IMR-90 (cell line): ENCODE data around the gene MPP4. TPM values are rescaled to one million over a fixed set of nuclear protein-coding genes. Genes with fewer than 3 reads are reported as not detected.

Experiments used
- ATAC-seq: fragments of 200-7000 bp; cut with Tn5 transposase; 2 replicates; pipeline ENCODE4 v1.9.1; 2020; ENCODE audit warnings: low read depth, mild to moderate bottlenecking, moderate library complexity
- BruUV-seq: library from RNA; stranded (reverse); fragments of 400-500 nt; replicated peaks from 2 replicates; lab custom pipeline; 2021; lab: Mats Ljungman, UMichigan
- CTCF ChIA-PET: fragments of 300-600 bp; formaldehyde crosslinking; extraction: SDS; loops from one replicate; lab custom pipeline; 2021; ENCODE audit warnings: antibody characterized with exemption; lab: Yijun Ruan, JAX
- POLR2A ChIA-PET: fragments of 300-600 bp; sonication (Branson Sonifier 250); formaldehyde crosslinking; loops from one replicate; lab custom pipeline; 2022; ENCODE audit warnings: antibody characterized with exemption; ENCODE audit not compliant: unreplicated experiment; lab: Charles Lee
- DNase-seq: peaks from one replicate; pipeline ENCODE4 v3.0.0; 2013
- H2AFZ ChIP-seq: replicated peaks from 2 replicates; pipeline ENCODE3; 2013; ENCODE audit warnings: low read length, mild to moderate bottlenecking; ENCODE audit not compliant: poor library complexity
- H2AK5ac ChIP-seq: 2 replicates; pipeline ENCODE4 v1.6.1; 2013; ENCODE audit warnings: low read depth, low read length, inconsistent platforms
- H2AK9ac ChIP-seq: replicated peaks from 2 replicates; pipeline ENCODE3; 2013; ENCODE audit warnings: mild to moderate bottlenecking, low read depth, low read length, moderate library complexity; ENCODE audit not compliant: poor library complexity
- H2BK120ac ChIP-seq: 2 replicates; pipeline ENCODE4 v1.6.1; 2013; ENCODE audit warnings: low read depth, low read length, inconsistent platforms
- H2BK15ac ChIP-seq: 3 replicates; pipeline ENCODE4 v1.6.1; 2013; ENCODE audit warnings: low read depth, low read length, inconsistent platforms
- H2BK20ac ChIP-seq: 2 replicates; pipeline ENCODE4 v1.6.1; 2013; ENCODE audit warnings: low read depth, mild to moderate bottlenecking, inconsistent platforms, low read length, moderate library complexity
- H2BK5ac ChIP-seq: 2 replicates; pipeline ENCODE4 v1.6.1; 2013; ENCODE audit warnings: mild to moderate bottlenecking, low read depth, low read length, inconsistent platforms; ENCODE audit not compliant: poor library complexity, severe bottlenecking
- H3K14ac ChIP-seq: replicated peaks from 2 replicates; pipeline ENCODE4 v1.6.1; 2013; ENCODE audit warnings: low read depth, low read length, inconsistent platforms
- H3K18ac ChIP-seq: 2 replicates; pipeline ENCODE4 v1.6.1; 2013; ENCODE audit warnings: low read depth, low read length, control low read depth
- H3K23ac ChIP-seq: 2 replicates; pipeline ENCODE4 v1.6.1; 2013; ENCODE audit warnings: low read depth, low read length, inconsistent platforms
- H3K27ac ChIP-seq: 2 replicates; pipeline ENCODE4 v1.5.1; 2013; ENCODE audit warnings: mild to moderate bottlenecking, control low read depth, low read length; ENCODE audit not compliant: insufficient read depth
- H3K27me3 ChIP-seq: 2 replicates; pipeline ENCODE4 v1.6.1; 2013; ENCODE audit warnings: low read length; ENCODE audit not compliant: control insufficient read depth, insufficient read depth
- H3K36me3 ChIP-seq: 2 replicates; pipeline ENCODE4 v1.6.1; 2013; ENCODE audit warnings: low read length, mixed read lengths; ENCODE audit not compliant: control insufficient read depth, insufficient read depth
- H3K4ac ChIP-seq: 2 replicates; pipeline ENCODE4 v1.6.1; 2013; ENCODE audit warnings: low read depth, low read length, inconsistent platforms
- H3K4me1 ChIP-seq: 2 replicates; pipeline ENCODE4 v1.6.1; 2013; ENCODE audit warnings: low read length, mixed read lengths; ENCODE audit not compliant: control insufficient read depth, insufficient read depth
- H3K4me2 ChIP-seq: 2 replicates; pipeline ENCODE4 v1.6.1; 2013; ENCODE audit warnings: low read depth, mild to moderate bottlenecking, control low read depth, low read length, moderate library complexity
- H3K4me3 ChIP-seq: 2 replicates; pipeline ENCODE4 v1.5.1; 2013; ENCODE audit warnings: low read depth, mild to moderate bottlenecking, control low read depth, low read length, moderate library complexity; ENCODE audit not compliant: insufficient read depth
- H3K56ac ChIP-seq: 2 replicates; pipeline ENCODE4 v1.6.1; 2013; ENCODE audit warnings: low read length, inconsistent platforms; ENCODE audit not compliant: insufficient read depth; ENCODE audit errors: extremely low read depth
- H3K79me1 ChIP-seq, 2 experiments: 2 replicates each; pipeline ENCODE4 v1.6.1; 2013; ENCODE audit warnings: low read length in 2 of 2, inconsistent platforms in 1 of 2, low read depth in 1 of 2
- H3K9ac ChIP-seq: 2 replicates; pipeline ENCODE4 v1.6.1; 2013; ENCODE audit warnings: low read depth, low read length, control low read depth
- H3K9me1 ChIP-seq: 2 replicates; pipeline ENCODE4 v1.6.1; 2013; ENCODE audit warnings: low read length, inconsistent platforms; ENCODE audit not compliant: insufficient read depth
- H3K9me3 ChIP-seq: 2 replicates; pipeline ENCODE4 v1.6.1; 2013; ENCODE audit warnings: low read length; ENCODE audit not compliant: control insufficient read depth, insufficient read depth
- H4K20me1 ChIP-seq: 2 replicates; pipeline ENCODE4 v1.6.1; 2013; ENCODE audit warnings: low read length, inconsistent platforms; ENCODE audit not compliant: insufficient read depth
- H4K5ac ChIP-seq: 2 replicates; pipeline ENCODE4 v1.6.1; 2013; ENCODE audit warnings: mild to moderate bottlenecking, low read depth, low read length, control low read depth
- H4K8ac ChIP-seq, 2 experiments: 2 replicates each; pipeline ENCODE4 v1.6.1; 2013; ENCODE audit warnings: low read depth in 2 of 2, low read length in 2 of 2, control low read depth in 1 of 2, inconsistent platforms in 1 of 2
- H4K91ac ChIP-seq: 2 replicates; pipeline ENCODE4 v1.6.1; 2013; ENCODE audit warnings: low read depth, low read length, inconsistent platforms; ENCODE audit not compliant: insufficient read depth
- CEBPB ChIP-seq: IDR thresholded peaks from 2 replicates; pipeline ENCODE4 v1.6.1; 2012; ENCODE audit warnings: low read depth, low read length, improper control_type of control experiment
- CHD1 ChIP-seq: IDR thresholded peaks from 2 replicates; pipeline ENCODE4 v1.6.1; 2012; ENCODE audit warnings: low read depth, low read length, improper control_type of control experiment
- ELK1 ChIP-seq: fragments of 150-350 bp; IDR thresholded peaks from 2 replicates; pipeline ENCODE4 v1.6.1; 2016; ENCODE audit warnings: low read depth, mild to moderate bottlenecking, low read length, moderate library complexity, borderline replicate concordance
- MXI1 ChIP-seq: IDR thresholded peaks from 2 replicates; pipeline ENCODE4 v1.6.1; 2012; ENCODE audit warnings: low read depth, mild to moderate bottlenecking, low read length, moderate library complexity, borderline replicate concordance
- NFE2L2 ChIP-seq: fragments of 150-350 bp; IDR thresholded peaks from 2 replicates; pipeline ENCODE4 v1.6.1; 2016; ENCODE audit warnings: low read depth, mild to moderate bottlenecking, low read length
- POLR2A ChIP-seq: IDR thresholded peaks from 2 replicates; pipeline ENCODE4 v1.6.1; 2012; ENCODE audit warnings: mild to moderate bottlenecking, low read depth, low read length
- RFX5 ChIP-seq: IDR thresholded peaks from 2 replicates; pipeline ENCODE4 v1.8.0; 2012; ENCODE audit warnings: low read depth, mild to moderate bottlenecking, low read length, moderate library complexity
- SMC3 ChIP-seq: fragments of 150-350 bp; IDR thresholded peaks from 2 replicates; pipeline ENCODE4 v1.6.1; 2016; ENCODE audit warnings: low read depth, mild to moderate bottlenecking, antibody characterized with exemption, low read length, moderate library complexity
- USF2 ChIP-seq: fragments of 150-350 bp; IDR thresholded peaks from 2 replicates; pipeline ENCODE4 v1.6.1; 2017; ENCODE audit warnings: mild to moderate bottlenecking, antibody characterized with exemption, low read length, low read depth
- WGBS, 2 experiments: methylation state at CpG; one replicate each; pipeline versions ENCODE4 v1.1.5 to v1.1.7; 2013; ENCODE audit warnings: missing lambda C conversion rate in 2 of 2; ENCODE audit not compliant: insufficient read length in 1 of 2; ENCODE audit errors: extremely low coverage in 2 of 2; 5-methylcytosine and 5-hydroxymethylcytosine counted together
- dilution Hi-C: fragments of 300-500 bp; cut with HindIII; formaldehyde crosslinking; loops from one replicate; pipeline ENCODE4 v1.14.3; 2018; ENCODE audit warnings: low sequenced_read_pairs; ENCODE audit not compliant: unreplicated experiment
- in situ Hi-C: fragments of 300-500 bp; cut with MboI; formaldehyde crosslinking; loops from 3 replicates; pipeline ENCODE4 v1.14.3; 2019; ENCODE audit warnings: low sequenced_read_pairs, inconsistent platforms, mixed read lengths
- intact Hi-C: fragments of 100-400 bp; cut with micrococcal nuclease; formaldehyde crosslinking; loops from 2 replicates; pipeline ENCODE4 v1.10.0; 2022
- polyA plus RNA-seq, 3 experiments: library from polyadenylated mRNA; depleted of rRNA; stranded (reverse); fragments of >200 nt; gene quantifications; 2 replicates each; pipeline ENCODE4 v1.2.3, GENCODE V29; 2012; ENCODE audit warnings: low replicate concordance in 1 of 3
- total RNA-seq: library from RNA; depleted of rRNA; stranded (reverse); fragments of >200 nt; gene quantifications from 2 replicates; pipeline ENCODE4 v1.2.3, GENCODE V29; 2012

MPP4 gene
- total and polyA plus RNA-seq, 2 of the 4 experiments (the other 2 are of a cell fraction): 11.8 to 14.9 TPM

GRCh38 chr2:201631041-201631440, 67.4 kb downstream of the MPP4 start:
- in situ Hi-C loops (no loop called here), intact Hi-C loops (loop anchor here (5.0 kb wide), 1 partner anchor 239 kb away; no protein-coding TSS in a partner anchor), dilution Hi-C loops (no loop called here)
- H3K9me1 ChIP-seq: no peaks in the 10 kb centered on the region; the same call in 1 of the 2 replicates
- H3K4me2 ChIP-seq: no peak overlapping the region
- ATAC-seq: no peak
- no peaks in the 10 kb centered on the region for H4K20me1 ChIP-seq
- no peak overlapping the region for H2BK5ac ChIP-seq
- H3K27ac ChIP-seq: no peak overlapping the region
- POLR2A ChIA-PET: no interaction called here
- H3K56ac ChIP-seq: no peak overlapping the region
- H2AK5ac ChIP-seq: no peak overlapping the region
- TF ChIP-seq RFX5: no peak
- TF ChIP-seq ELK1: no peak
- no peak for TF ChIP-seq POLR2A
- no peak for TF ChIP-seq SMC3
- TF ChIP-seq USF2: no peak
- no peak for TF ChIP-seq CHD1
- TF ChIP-seq NFE2L2: no peak
- TF ChIP-seq MXI1: no peak
- TF ChIP-seq CEBPB: no peak
- no peak for DNase-seq
- H3K14ac ChIP-seq: no peak overlapping the region
- no TSS peak for BruUV-seq
- H3K4ac ChIP-seq: no peak overlapping the region
- no peak overlapping the region for H4K91ac ChIP-seq
- H3K36me3 ChIP-seq: peaks cover 20% of the 10 kb centered on the region
- no peak overlapping the region for H2BK15ac ChIP-seq
- H4K5ac ChIP-seq: no peak overlapping the region
- H3K9ac ChIP-seq: no peak overlapping the region
- no peak overlapping the region for H4K8ac ChIP-seq
- H3K4me1 ChIP-seq: no peaks in the 10 kb centered on the region
- H3K9me3 ChIP-seq: no peaks in the 10 kb centered on the region
- H3K79me1 ChIP-seq: no peaks in the 10 kb centered on the region
- no peaks in the 10 kb centered on the region for H3K27me3 ChIP-seq
- no peak overlapping the region for H2BK120ac ChIP-seq
- no peak overlapping the region for H2AFZ ChIP-seq
- CTCF ChIA-PET: no interaction called here
- no peak overlapping the region for H3K4me3 ChIP-seq
- H2AK9ac ChIP-seq: no peak overlapping the region
- WGBS, 2 experiments: no CpG with 5 or more reads among the region's 8 CpGs
- H3K23ac ChIP-seq: no peak overlapping the region
- no peak overlapping the region for H3K18ac ChIP-seq
- no peak overlapping the region for H2BK20ac ChIP-seq
